Fibroblast of gingiva (primary cell): ENCODE data around the gene MIP.
"Not testable (repeated sequence)": the region's sequence is repeated elsewhere in the genome, so short reads cannot be mapped to it uniquely, and the experiment has no call there.

Source experiments
- DNase-seq: peaks from one replicate; pipeline ENCODE4 v3.0.0-alpha.2; 2011; ENCODE audit warnings: low read depth

The MIP gene

GRCh38 chr12:56468216-56469006 is 14.0 kb upstream of the MIP start, which contains the start of gene SPRYD4:
Gene SPRYD4, plus strand, starts transcription at chr12:56468578. Its CDS starts 14 bp downstream, at chr12:56468592.
- DNase-seq = peak; percentile 90

GRCh38 chr12:56462565-56462964 is 8.1 kb upstream of the MIP start:
- DNase-seq = no peak

GRCh38 chr12:56461235-56462159 is 7.0 kb upstream of the MIP start:
- DNase-seq = no peak

- no peak for DNase-seq
Observed at GRCh38 chr12:56457817-56458216, 3.4 kb upstream of the MIP start.

- DNase-seq = no peak
Observed at GRCh38 chr12:56451147-56451546, 3.3 kb downstream of the MIP start.

GRCh38 chr12:56450241-56450640 is 4.2 kb downstream of the MIP start:
- no peak for DNase-seq

GRCh38 chr12:56449622-56449984 is 4.9 kb downstream of the MIP start:
- DNase-seq = no peak

GRCh38 chr12:56448860-56449621 is 5.4 kb downstream of the MIP start, which contains the start of gene TIMELESS:
Gene TIMELESS, minus strand, starts transcription at chr12:56449426. Its CDS starts 15,256 bp downstream, at chr12:56434170.
- peak; percentile 82 for DNase-seq

- DNase-seq = not testable (repeated sequence)
Observed at GRCh38 chr12:56443208-56443607, 11.2 kb downstream of the MIP start.

- no peak for DNase-seq
Observed at GRCh38 chr12:56437430-56438176, 16.9 kb downstream of the MIP start.

GRCh38 chr12:56434828-56435227 is 19.6 kb downstream of the MIP start:
- no peak for DNase-seq

- peak; percentile 36 for DNase-seq
Observed at GRCh38 chr12:56431850-56432249, 22.6 kb downstream of the MIP start.

- DNase-seq = no peak
Observed at GRCh38 chr12:56431288-56431687, 23.2 kb downstream of the MIP start.

GRCh38 chr12:56425940-56426438 is 28.5 kb downstream of the MIP start:
- DNase-seq = no peak

- DNase-seq = no peak
Observed at GRCh38 chr12:56425193-56425592, 29.3 kb downstream of the MIP start.

GRCh38 chr12:56420411-56420810 is 34.0 kb downstream of the MIP start:
- DNase-seq = no peak

- no peak for DNase-seq
Observed at GRCh38 chr12:56417739-56418138, 36.7 kb downstream of the MIP start.

GRCh38 chr12:56414401-56414800 is 40.1 kb downstream of the MIP start:
- DNase-seq = no peak

GRCh38 chr12:56413392-56413791 is 41.1 kb downstream of the MIP start:
- no peak for DNase-seq

- DNase-seq = peak; percentile 48
Observed at GRCh38 chr12:56411781-56412639, 42.4 kb downstream of the MIP start.
